OCI-LY3 (cell line): ENCODE data around the gene SHC3.

Source experiments
- CTCF ChIP-seq: fragments of 200-600, 300-600 bp; sonication (generic); IDR thresholded peaks from 2 replicates; pipeline ENCODE4 v1.5.1; 2014; ENCODE audit warnings: antibody characterized with exemption, low read length, low read depth
- EZH2phosphoT487 ChIP-seq: fragments of 200-600 bp; shearing (Covaris generic); IDR thresholded peaks from 2 replicates; pipeline ENCODE4 v1.6.1; 2018; ENCODE audit warnings: antibody characterized with exemption, mixed run types, low read depth

DNA sequence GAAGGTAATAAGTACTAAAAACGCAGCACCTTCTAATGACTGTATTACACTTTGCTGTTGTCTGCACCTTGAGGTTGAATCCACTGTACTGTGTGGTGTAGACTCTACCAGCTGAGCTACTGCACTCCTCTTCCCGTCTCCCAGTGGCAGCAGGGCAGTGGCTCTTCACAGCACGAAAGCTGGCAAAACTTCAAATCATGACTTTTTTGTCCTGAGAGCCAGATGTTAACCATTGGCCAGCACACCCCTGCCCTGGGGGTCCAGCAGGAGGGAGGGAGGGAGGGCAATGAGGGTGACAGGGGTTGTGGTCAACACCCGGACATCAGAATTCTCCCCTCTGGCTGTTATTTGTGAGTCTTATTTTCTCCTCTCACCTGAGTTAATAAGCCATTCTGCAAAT is 11.8 kb downstream of the SHC3 start:
- no peak for TF ChIP-seq CTCF
- no peak for TF ChIP-seq EZH2phosphoT487
